Activated T-helper 1 cell treated with anti-CD3 and anti-CD28 coated beads, Interleukin-12 subunit alpha, Interleukin-12 subunit beta, Interleukin-2, Interleukin-4 antibody, amounts not matched to agents 30 ng/mL and 10 ng/mL and 1 ng/mL, durations not matched to agents 14 hours and 24 hours and 36 hours (primary cell): ENCODE results near the gene FN1. TPM values are rescaled to one million over a fixed set of nuclear protein-coding genes. Genes with fewer than 3 reads are reported as not detected.
"Not testable (repeated sequence)": the region's sequence is repeated elsewhere in the genome, so short reads cannot be mapped to it uniquely, and the experiment has no call there.

Experiments
- DNase-seq: peaks from one replicate; pipeline ENCODE4 v3.0.0; 2021; ENCODE audit warnings: low spot score
- H3K27ac Mint-ChIP-seq: one replicate; pipeline ENCODE4 v1.8.0; 2021; ENCODE audit warnings: mild to moderate bottlenecking, mixed read lengths
- H3K27me3 Mint-ChIP-seq: one replicate; pipeline ENCODE4 v1.8.0; 2022; ENCODE audit warnings: mild to moderate bottlenecking, moderate library complexity, mixed read lengths; ENCODE audit not compliant: insufficient read depth
- H3K36me3 Mint-ChIP-seq: one replicate; pipeline ENCODE4 v1.8.0; 2021; ENCODE audit warnings: low read depth, mixed read lengths
- H3K4me1 Mint-ChIP-seq: one replicate; pipeline ENCODE4 v1.8.0; 2021; ENCODE audit warnings: low read depth, mixed read lengths
- H3K4me3 Mint-ChIP-seq: one replicate; pipeline ENCODE4 v1.8.0; 2021; ENCODE audit warnings: mild to moderate bottlenecking, moderate library complexity, mixed read lengths
- H3K9me3 Mint-ChIP-seq: one replicate; pipeline ENCODE4 v1.8.0; 2021; ENCODE audit warnings: mixed read lengths
- intact Hi-C: fragments of 100-400 bp; cut with micrococcal nuclease; formaldehyde crosslinking; loops from one replicate; pipeline ENCODE4 v1.15.1; 2024
- total RNA-seq: library from RNA; stranded (reverse); gene quantifications from 2 replicates; pipeline ENCODE4 v1.2.3, GENCODE V29; 2022

FN1 gene
- total RNA-seq, 1 donor from 2014 or later = 1.6 TPM

GRCh38 chr2:215415820-215416577, 19.9 kb downstream of the FN1 start:
- Mint-ChIP-seq H3K4me1 (peaks cover 3% of the 10 kb centered on the region), H3K27ac (no peak overlapping the region), H3K27me3 (peaks cover 32% of the 10 kb centered on the region), H3K4me3 (no peak overlapping the region), H3K36me3 (no peaks in the 10 kb centered on the region), H3K9me3 (no peaks in the 10 kb centered on the region)
- intact Hi-C loops = no loop called here
- no peak for DNase-seq

GRCh38 chr2:215415218-215415617, 20.6 kb downstream of the FN1 start:
- intact Hi-C loops = no loop called here
- Mint-ChIP-seq H3K27me3 (peaks cover 30% of the 10 kb centered on the region), H3K36me3 (no peaks in the 10 kb centered on the region), H3K9me3 (no peaks in the 10 kb centered on the region), H3K4me3 (no peak overlapping the region), H3K4me1 (peaks cover 9% of the 10 kb centered on the region), H3K27ac (no peak overlapping the region)
- no peak for DNase-seq

GRCh38 chr2:215414674-215415073, 21.2 kb downstream of the FN1 start:
- Mint-ChIP-seq H3K9me3 (no peaks in the 10 kb centered on the region), H3K4me3 (no peak overlapping the region), H3K27ac (no peak overlapping the region), H3K27me3 (peaks cover 27% of the 10 kb centered on the region), H3K4me1 (peaks cover 14% of the 10 kb centered on the region), H3K36me3 (no peaks in the 10 kb centered on the region)
- DNase-seq = no peak
- intact Hi-C loops = no loop called here

DNA sequence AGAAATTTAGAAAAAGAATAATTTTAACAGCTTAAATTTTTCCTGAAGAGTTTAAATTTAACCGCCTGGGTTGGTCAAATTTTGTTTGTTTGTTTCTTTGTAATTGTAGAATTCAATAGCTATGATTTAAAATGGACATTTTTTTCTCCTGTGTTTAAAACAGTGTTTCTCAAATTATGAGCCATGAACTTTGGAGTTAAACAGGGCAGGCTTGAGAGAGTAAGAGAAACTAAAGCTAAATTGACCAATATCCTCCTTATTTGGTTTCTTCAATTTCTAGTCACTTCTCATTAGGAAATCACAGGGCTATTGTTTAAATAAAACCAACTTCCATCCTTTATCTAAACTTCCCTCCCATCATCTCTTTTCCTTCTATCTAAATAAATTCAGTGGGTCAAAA, 21.9 kb downstream of the FN1 start:
- Mint-ChIP-seq H3K4me3 (no peak overlapping the region), H3K9me3 (no peaks in the 10 kb centered on the region), H3K36me3 (no peaks in the 10 kb centered on the region), H3K27ac (no peak overlapping the region), H3K4me1 (peaks cover 21% of the 10 kb centered on the region), H3K27me3 (peaks cover 29% of the 10 kb centered on the region)
- intact Hi-C loops = no loop called here
- DNase-seq = no peak

DNA sequence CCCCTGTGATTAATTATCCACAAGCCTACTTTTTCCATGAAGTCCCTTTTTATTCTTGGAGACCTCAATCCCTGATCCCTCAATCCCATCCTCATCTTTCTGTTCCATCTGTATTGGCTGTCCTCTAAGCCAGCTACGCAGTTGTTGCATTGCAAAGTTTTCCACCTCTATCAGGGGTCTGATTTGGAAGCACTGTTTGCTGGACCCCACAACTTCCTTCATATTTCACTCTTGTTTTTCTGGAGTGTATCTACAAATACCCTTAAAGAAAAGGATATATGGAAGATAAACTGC, 22.4 kb downstream of the FN1 start:
- H3K4me3 Mint-ChIP-seq = no peak overlapping the region
- H3K9me3 Mint-ChIP-seq = no peaks in the 10 kb centered on the region
- DNase-seq = no peak
- peaks cover 29% of the 10 kb centered on the region for H3K27me3 Mint-ChIP-seq
- peaks cover 24% of the 10 kb centered on the region for H3K4me1 Mint-ChIP-seq
- H3K27ac Mint-ChIP-seq = no peak overlapping the region
- no peaks in the 10 kb centered on the region for H3K36me3 Mint-ChIP-seq
- intact Hi-C loops = no loop called here

- Mint-ChIP-seq H3K27me3 (peaks cover 18% of the 10 kb centered on the region), H3K9me3 (no peaks in the 10 kb centered on the region), H3K4me1 (peaks cover 24% of the 10 kb centered on the region), H3K36me3 (no peaks in the 10 kb centered on the region), H3K4me3 (no peak overlapping the region), H3K27ac (no peak overlapping the region)
- intact Hi-C loops = loop anchor here (2.0 kb wide), 1 partner anchor 25 kb away; the partner anchor contains the start of gene FN1
- DNase-seq = no peak
Observed at GRCh38 chr2:215411941-215412743, 23.7 kb downstream of the FN1 start.

- Mint-ChIP-seq H3K27ac (no peak overlapping the region), H3K9me3 (no peaks in the 10 kb centered on the region), H3K36me3 (no peaks in the 10 kb centered on the region), H3K4me3 (no peak overlapping the region), H3K27me3 (peaks cover 11% of the 10 kb centered on the region), H3K4me1 (peaks cover 24% of the 10 kb centered on the region)
- intact Hi-C loops = loop anchor here (2.0 kb wide), 1 partner anchor 26 kb away; the partner anchor contains the start of gene FN1
- DNase-seq = no peak
Observed at GRCh38 chr2:215410932-215411285, 25.0 kb downstream of the FN1 start.

- intact Hi-C loops = loop anchor here (2.0 kb wide), 1 partner anchor 26 kb away; the partner anchor contains the start of gene FN1
- Mint-ChIP-seq H3K27me3 (peaks cover 11% of the 10 kb centered on the region), H3K4me1 (peaks cover 24% of the 10 kb centered on the region)
- H3K27ac Mint-ChIP-seq, H3K36me3 Mint-ChIP-seq, H3K9me3 Mint-ChIP-seq, DNase-seq, H3K4me3 Mint-ChIP-seq: not testable (repeated sequence)
Observed at GRCh38 chr2:215410181-215410931, 25.5 kb downstream of the FN1 start.

- H3K4me3 Mint-ChIP-seq = peak overlapping the region; percentile 21
- H3K27me3 Mint-ChIP-seq = peaks cover 8% of the 10 kb centered on the region
- intact Hi-C loops = loop anchor here (2.0 to 5.0 kb wide), 2 partner anchors 27 to 97 kb away; partner anchors contain the start of genes ATIC and FN1
- H3K4me1 Mint-ChIP-seq = peaks cover 24% of the 10 kb centered on the region
- no peaks in the 10 kb centered on the region for H3K36me3 Mint-ChIP-seq
- H3K9me3 Mint-ChIP-seq = no peaks in the 10 kb centered on the region
- DNase-seq = peak; percentile 18
- peak overlapping the region; percentile 67 for H3K27ac Mint-ChIP-seq
Observed at GRCh38 chr2:215409331-215410127, 26.3 kb downstream of the FN1 start.

DNA sequence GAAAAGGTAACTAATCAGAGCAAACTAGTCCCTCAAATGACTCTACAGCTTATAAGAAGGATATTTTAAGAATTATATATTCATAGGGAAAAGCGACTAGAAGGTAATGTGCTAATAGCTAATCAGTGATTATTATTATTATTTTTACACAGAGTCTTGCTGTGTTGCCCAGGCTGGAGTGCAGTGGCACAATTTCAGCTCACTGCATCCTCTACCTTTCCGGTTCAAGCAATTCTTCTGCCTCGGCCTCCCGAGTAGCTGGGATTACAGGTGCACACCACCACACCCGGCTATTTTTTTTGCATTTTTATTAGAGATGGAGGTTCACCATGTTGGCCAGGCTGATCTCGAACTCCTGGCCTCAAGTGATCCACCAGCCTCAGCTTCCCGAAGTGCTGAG, 27.4 kb downstream of the FN1 start:
- DNase-seq, H3K36me3 Mint-ChIP-seq, H3K27me3 Mint-ChIP-seq, H3K9me3 Mint-ChIP-seq, H3K27ac Mint-ChIP-seq, H3K4me3 Mint-ChIP-seq: not testable (repeated sequence)
- intact Hi-C loops = loop anchor here (5.0 kb wide), 1 partner anchor 96 kb away; the partner anchor contains the start of gene ATIC
- peaks cover 24% of the 10 kb centered on the region for H3K4me1 Mint-ChIP-seq

DNA sequence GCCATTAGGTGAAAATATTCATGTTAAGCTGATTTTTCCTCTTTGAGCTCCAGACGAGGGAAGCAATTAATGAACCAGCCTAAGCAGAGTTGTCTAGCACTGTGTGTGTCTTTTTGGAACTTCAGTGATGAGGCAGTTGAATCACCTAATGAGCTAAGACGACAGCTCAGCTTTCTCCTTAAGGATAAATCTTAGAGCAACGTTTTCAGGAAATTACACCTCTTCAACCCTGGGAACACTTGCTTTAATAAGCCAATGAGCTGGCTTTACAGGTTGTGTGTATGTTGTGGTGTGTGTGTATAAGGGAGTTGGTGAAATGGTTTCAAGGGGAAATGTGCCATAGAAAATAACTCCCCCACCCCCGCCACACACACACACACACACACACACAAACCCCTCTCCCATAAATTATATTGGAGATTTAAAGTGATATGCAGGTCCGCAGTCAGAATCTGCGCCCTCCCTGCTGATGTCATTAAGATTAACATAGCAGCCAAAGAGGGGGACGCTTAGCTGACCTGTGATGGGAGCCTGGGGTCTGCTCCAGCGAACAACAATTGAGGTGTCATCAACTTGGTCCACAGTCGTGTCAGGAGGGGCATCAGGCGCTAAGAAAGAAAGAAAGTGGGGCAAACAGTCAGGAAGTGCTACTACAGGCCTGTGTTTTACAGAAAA, 28.1 kb downstream of the FN1 start:
- H3K36me3 Mint-ChIP-seq = no peaks in the 10 kb centered on the region
- intact Hi-C loops = loop anchor here (5.0 kb wide), 1 partner anchor 95 kb away; the partner anchor contains the start of gene ATIC
- DNase-seq = no peak
- H3K27ac Mint-ChIP-seq = no peak overlapping the region
- H3K4me1 Mint-ChIP-seq = peaks cover 24% of the 10 kb centered on the region
- no peak overlapping the region for H3K4me3 Mint-ChIP-seq
- H3K27me3 Mint-ChIP-seq = peaks cover 7% of the 10 kb centered on the region
- no peaks in the 10 kb centered on the region for H3K9me3 Mint-ChIP-seq

- Mint-ChIP-seq H3K9me3 (no peaks in the 10 kb centered on the region), H3K36me3 (no peaks in the 10 kb centered on the region), H3K27me3 (peaks cover 5% of the 10 kb centered on the region), H3K4me1 (peaks cover 24% of the 10 kb centered on the region), H3K27ac (no peak overlapping the region), H3K4me3 (no peak overlapping the region)
- intact Hi-C loops = loop anchor here (5.0 kb wide), 1 partner anchor 95 kb away; the partner anchor contains the start of gene ATIC
- no peak for DNase-seq
Observed at GRCh38 chr2:215407061-215407460, 28.8 kb downstream of the FN1 start.
